ENCODE results near the gene SGCA. TPM values are rescaled to one million over a fixed set of nuclear protein-coding genes. Genes with fewer than 3 reads are reported as not detected.

The SGCA gene
- total and polyA plus RNA-seq, 2 of the 8 experiments (the other 6 are each of a cell fraction or from before 2014, with no cell fraction given): 0.12 TPM; not detected in 1

DNA sequence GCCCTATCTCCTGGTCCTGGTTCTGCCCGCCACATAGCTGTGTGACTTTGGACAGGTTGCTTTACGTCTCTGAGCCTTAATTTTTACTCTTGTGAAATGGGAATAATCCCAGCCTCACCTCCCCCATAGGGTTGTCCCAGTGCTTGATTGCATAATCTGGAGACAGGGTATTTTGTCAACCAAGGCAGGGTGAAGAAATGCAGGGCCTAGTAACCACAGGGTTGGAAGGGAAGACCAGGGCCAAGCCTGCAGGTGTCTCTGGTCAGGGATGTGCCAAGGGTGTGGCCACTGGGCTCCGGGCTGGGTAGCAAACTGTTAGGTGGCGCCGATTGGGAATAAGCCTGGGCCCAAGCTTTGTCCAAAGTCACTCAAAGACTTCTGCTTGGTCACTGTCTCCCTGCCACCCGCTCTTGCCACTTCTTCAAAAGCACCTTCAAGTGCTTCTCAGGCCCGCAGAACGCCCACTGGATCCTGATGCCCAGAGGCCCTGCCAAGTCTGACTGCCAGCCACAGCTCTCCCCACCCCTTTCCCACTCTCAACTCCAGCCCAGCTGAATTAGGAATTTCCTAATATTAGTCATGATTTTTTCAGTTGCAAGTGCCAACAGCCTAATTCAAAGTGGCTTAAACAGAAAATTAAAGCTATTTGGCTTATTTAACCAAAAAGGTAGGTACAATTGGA is 56.2 kb downstream of the SGCA start (continued):
- TF ChIP-seq, protein P1, sequence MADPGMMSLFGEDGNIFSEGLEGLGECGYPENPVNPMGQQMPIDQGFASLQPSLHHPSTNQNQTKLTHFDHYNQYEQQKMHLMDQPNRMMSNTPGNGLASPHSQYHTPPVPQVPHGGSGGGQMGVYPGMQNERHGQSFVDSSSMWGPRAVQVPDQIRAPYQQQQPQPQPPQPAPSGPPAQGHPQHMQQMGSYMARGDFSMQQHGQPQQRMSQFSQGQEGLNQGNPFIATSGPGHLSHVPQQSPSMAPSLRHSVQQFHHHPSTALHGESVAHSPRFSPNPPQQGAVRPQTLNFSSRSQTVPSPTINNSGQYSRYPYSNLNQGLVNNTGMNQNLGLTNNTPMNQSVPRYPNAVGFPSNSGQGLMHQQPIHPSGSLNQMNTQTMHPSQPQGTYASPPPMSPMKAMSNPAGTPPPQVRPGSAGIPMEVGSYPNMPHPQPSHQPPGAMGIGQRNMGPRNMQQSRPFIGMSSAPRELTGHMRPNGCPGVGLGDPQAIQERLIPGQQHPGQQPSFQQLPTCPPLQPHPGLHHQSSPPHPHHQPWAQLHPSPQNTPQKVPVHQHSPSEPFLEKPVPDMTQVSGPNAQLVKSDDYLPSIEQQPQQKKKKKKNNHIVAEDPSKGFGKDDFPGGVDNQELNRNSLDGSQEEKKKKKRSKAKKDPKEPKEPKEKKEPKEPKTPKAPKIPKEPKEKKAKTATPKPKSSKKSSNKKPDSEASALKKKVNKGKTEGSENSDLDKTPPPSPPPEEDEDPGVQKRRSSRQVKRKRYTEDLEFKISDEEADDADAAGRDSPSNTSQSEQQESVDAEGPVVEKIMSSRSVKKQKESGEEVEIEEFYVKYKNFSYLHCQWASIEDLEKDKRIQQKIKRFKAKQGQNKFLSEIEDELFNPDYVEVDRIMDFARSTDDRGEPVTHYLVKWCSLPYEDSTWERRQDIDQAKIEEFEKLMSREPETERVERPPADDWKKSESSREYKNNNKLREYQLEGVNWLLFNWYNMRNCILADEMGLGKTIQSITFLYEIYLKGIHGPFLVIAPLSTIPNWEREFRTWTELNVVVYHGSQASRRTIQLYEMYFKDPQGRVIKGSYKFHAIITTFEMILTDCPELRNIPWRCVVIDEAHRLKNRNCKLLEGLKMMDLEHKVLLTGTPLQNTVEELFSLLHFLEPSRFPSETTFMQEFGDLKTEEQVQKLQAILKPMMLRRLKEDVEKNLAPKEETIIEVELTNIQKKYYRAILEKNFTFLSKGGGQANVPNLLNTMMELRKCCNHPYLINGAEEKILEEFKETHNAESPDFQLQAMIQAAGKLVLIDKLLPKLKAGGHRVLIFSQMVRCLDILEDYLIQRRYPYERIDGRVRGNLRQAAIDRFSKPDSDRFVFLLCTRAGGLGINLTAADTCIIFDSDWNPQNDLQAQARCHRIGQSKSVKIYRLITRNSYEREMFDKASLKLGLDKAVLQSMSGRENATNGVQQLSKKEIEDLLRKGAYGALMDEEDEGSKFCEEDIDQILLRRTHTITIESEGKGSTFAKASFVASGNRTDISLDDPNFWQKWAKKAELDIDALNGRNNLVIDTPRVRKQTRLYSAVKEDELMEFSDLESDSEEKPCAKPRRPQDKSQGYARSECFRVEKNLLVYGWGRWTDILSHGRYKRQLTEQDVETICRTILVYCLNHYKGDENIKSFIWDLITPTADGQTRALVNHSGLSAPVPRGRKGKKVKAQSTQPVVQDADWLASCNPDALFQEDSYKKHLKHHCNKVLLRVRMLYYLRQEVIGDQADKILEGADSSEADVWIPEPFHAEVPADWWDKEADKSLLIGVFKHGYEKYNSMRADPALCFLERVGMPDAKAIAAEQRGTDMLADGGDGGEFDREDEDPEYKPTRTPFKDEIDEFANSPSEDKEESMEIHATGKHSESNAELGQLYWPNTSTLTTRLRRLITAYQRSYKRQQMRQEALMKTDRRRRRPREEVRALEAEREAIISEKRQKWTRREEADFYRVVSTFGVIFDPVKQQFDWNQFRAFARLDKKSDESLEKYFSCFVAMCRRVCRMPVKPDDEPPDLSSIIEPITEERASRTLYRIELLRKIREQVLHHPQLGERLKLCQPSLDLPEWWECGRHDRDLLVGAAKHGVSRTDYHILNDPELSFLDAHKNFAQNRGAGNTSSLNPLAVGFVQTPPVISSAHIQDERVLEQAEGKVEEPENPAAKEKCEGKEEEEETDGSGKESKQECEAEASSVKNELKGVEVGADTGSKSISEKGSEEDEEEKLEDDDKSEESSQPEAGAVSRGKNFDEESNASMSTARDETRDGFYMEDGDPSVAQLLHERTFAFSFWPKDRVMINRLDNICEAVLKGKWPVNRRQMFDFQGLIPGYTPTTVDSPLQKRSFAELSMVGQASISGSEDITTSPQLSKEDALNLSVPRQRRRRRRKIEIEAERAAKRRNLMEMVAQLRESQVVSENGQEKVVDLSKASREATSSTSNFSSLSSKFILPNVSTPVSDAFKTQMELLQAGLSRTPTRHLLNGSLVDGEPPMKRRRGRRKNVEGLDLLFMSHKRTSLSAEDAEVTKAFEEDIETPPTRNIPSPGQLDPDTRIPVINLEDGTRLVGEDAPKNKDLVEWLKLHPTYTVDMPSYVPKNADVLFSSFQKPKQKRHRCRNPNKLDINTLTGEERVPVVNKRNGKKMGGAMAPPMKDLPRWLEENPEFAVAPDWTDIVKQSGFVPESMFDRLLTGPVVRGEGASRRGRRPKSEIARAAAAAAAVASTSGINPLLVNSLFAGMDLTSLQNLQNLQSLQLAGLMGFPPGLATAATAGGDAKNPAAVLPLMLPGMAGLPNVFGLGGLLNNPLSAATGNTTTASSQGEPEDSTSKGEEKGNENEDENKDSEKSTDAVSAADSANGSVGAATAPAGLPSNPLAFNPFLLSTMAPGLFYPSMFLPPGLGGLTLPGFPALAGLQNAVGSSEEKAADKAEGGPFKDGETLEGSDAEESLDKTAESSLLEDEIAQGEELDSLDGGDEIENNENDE (IDR thresholded peaks at IDR 0.05; ENCODE audit: insufficient replicate concordance, low read length): no peak
- TF ChIP-seq PHF8 (conservative IDR thresholded peaks at IDR 0.05; ENCODE audit: low read depth, low read length): no peak
- no peak for TF ChIP-seq CTCF (IDR thresholded peaks at IDR 0.05; ENCODE audit: control extremely low read depth in 1 of 3, insufficient read depth in 1 of 3, low read depth in 1 of 3, low read length in 3 of 3)
- no peak for TF ChIP-seq KDM1A (IDR thresholded peaks at IDR 0.05; ENCODE audit: borderline replicate concordance, low read length)
